Stimulated activated CD4-positive, alpha-beta T cell treated with anti-CD3 and anti-CD28 coated beads, Interleukin-12 subunit alpha, Interleukin-12 subunit beta, amount 100 ng/mL, for 24 hours (primary cell): ENCODE measurements around the gene ALG10B.

Source experiments
- DNase-seq, 2 experiments: peaks; one replicate each; pipeline ENCODE4 v3.0.0-alpha.2; 2020; ENCODE audit warnings: low read depth in 2 of 2

The ALG10B gene

GRCh38 chr12:38374751-38375150 lies 58.2 kb downstream of the ALG10B start:
- no peak for DNase-seq
